Fibroblast of lung (primary cell): ENCODE measurements around the gene CEP70. TPM values are rescaled to one million over a fixed set of nuclear protein-coding genes. Genes with fewer than 3 reads are reported as not detected.
"Not testable (repeated sequence)": the region's sequence is repeated elsewhere in the genome, so short reads cannot be mapped to it uniquely, and the experiment has no call there.

ENCODE experiments used
- DNase-seq, 2 donors: peaks; one replicate each; pipeline versions ENCODE4 v3.0.0 to v3.0.0-alpha.2; 2010; ENCODE audit warnings: low read depth in 2 of 2
- H2AFZ ChIP-seq: 2 replicates; pipeline ENCODE4 v1.5.1; 2012; ENCODE audit warnings: low read length, control low read depth, inconsistent platforms
- H3K27ac ChIP-seq: 2 replicates; pipeline ENCODE4 v1.5.1; 2011; ENCODE audit warnings: low read length, control low read depth; ENCODE audit not compliant: insufficient read depth
- H3K27me3 ChIP-seq: 2 replicates; pipeline ENCODE4 v1.5.1; 2011; ENCODE audit warnings: mild to moderate bottlenecking, low read length; ENCODE audit not compliant: control insufficient read depth, insufficient read depth
- H3K36me3 ChIP-seq: 2 replicates; pipeline ENCODE4 v1.5.1; 2011; ENCODE audit warnings: low read length; ENCODE audit not compliant: control insufficient read depth, insufficient read depth
- H3K4me1 ChIP-seq: 2 replicates; pipeline ENCODE4 v1.5.1; 2011; ENCODE audit warnings: low read length; ENCODE audit not compliant: control insufficient read depth, insufficient read depth; ENCODE audit errors: extremely low read depth
- H3K4me2 ChIP-seq: 2 replicates; pipeline ENCODE4 v1.5.1; 2011; ENCODE audit warnings: low read length, control low read depth; ENCODE audit not compliant: insufficient read depth; ENCODE audit errors: extremely low read depth
- H3K4me3 ChIP-seq, 4 experiments: fragments of 200-600 bp in 1 of 4; sonication (generic) in 1 of 4; replicated peaks in 1 of 4; 2 replicates each; pipeline ENCODE4 v1.5.1; 2011 to 2016; ENCODE audit warnings: low read length in 4 of 4, low read depth in 3 of 4, mild to moderate bottlenecking in 3 of 4, control low read depth in 2 of 4, inconsistent platforms in 1 of 4, mixed read lengths in 1 of 4; ENCODE audit not compliant: insufficient read depth in 1 of 4; ENCODE audit errors: control extremely low read depth in 1 of 4
- H3K79me2 ChIP-seq: 2 replicates; pipeline ENCODE4 v1.5.1; 2012; ENCODE audit warnings: mild to moderate bottlenecking, low read length, inconsistent platforms; ENCODE audit not compliant: control insufficient read depth, insufficient read depth
- H3K9ac ChIP-seq: 2 replicates; pipeline ENCODE4 v1.5.1; 2011; ENCODE audit warnings: mild to moderate bottlenecking, low read length, control low read depth; ENCODE audit not compliant: insufficient read depth
- H3K9me3 ChIP-seq: 2 replicates; pipeline ENCODE4 v1.5.1; 2012; ENCODE audit warnings: low read depth, low read length; ENCODE audit not compliant: control insufficient read depth, insufficient read depth
- H4K20me1 ChIP-seq: 2 replicates; pipeline ENCODE4 v1.5.1; 2011; ENCODE audit warnings: low read length; ENCODE audit not compliant: control insufficient read depth, insufficient read depth; ENCODE audit errors: extremely low read depth
- EZH2 ChIP-seq: IDR thresholded peaks from 2 replicates; pipeline ENCODE4 v1.5.1; 2012; ENCODE audit warnings: low read length, control low read depth, mild to moderate bottlenecking; ENCODE audit errors: missing control alignments
- polyA plus RNA-seq, 2 donors: library from polyadenylated mRNA; depleted of rRNA in 1 of 2; stranded (reverse) in 1 of 2; unstranded in 1 of 2; fragments of >200 nt; gene quantifications; 2 replicates each; pipeline ENCODE4 v1.2.1, GENCODE V29; 2011 to 2012; ENCODE audit warnings: missing spikeins in 1 of 2
- total RNA-seq: library from RNA; depleted of rRNA; stranded (reverse); fragments of >200 nt; gene quantifications from 2 replicates; pipeline ENCODE4 v1.2.1, GENCODE V29; 2014
- TF ChIP-seq, protein P1 (sequence below), 2 donors: IDR thresholded peaks in 1 of 2; conservative IDR thresholded peaks in 1 of 2; 1 replicate in 1 of 2; 2 replicates in 1 of 2; pipeline ENCODE4 v1.5.1; 2011 to 2012; ENCODE audit warnings: low read length in 2 of 2, control low read depth in 1 of 2, inconsistent platforms in 1 of 2, low read depth in 1 of 2, mild to moderate bottlenecking in 1 of 2

The CEP70 gene
- total and polyA plus RNA-seq, 2 donors (not counting 1 experiment from before 2014, with no cell fraction given) = 11.0 to 47.9 TPM

DNA sequence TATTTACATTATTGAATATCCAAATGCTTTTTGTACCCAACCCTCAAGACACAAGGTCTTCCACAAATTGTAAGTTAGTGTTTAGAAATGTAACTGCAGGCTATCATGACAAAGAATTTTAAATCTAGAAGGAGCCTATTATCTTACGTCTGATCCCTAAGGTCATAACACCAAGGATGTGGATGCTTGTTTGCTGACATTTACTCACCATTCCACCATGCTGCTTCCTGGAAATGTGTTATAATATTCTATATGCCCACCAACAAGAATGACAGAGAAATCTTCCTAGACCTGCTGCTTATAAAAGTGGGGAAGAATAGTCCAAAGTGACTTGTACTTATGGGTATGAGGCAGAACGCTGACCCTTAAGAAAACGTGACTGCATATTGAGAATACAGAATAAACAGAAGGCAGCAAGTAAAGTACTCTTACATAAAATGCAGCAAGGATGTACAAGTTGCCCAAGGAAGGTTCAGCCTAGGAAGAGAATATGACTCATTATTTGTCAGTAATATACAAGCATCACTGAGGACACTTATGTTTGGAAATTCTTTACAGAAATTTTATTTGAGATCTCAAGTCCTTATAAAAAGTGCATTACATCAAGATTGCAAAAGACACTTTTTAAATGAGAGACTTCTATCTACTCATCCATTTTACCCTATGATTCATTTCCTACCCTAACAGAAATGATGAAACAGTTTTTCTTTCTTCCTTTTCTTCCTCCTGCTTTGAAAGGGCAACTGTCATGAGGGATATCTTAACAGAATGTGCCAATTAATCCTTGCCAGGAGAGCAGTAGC lies 100.1 kb downstream of the CEP70 start:
- peak overlapping the region; percentile 16 for H3K4me2 ChIP-seq
- H3K27ac ChIP-seq = no peak overlapping the region
- TF ChIP-seq, protein P1, sequence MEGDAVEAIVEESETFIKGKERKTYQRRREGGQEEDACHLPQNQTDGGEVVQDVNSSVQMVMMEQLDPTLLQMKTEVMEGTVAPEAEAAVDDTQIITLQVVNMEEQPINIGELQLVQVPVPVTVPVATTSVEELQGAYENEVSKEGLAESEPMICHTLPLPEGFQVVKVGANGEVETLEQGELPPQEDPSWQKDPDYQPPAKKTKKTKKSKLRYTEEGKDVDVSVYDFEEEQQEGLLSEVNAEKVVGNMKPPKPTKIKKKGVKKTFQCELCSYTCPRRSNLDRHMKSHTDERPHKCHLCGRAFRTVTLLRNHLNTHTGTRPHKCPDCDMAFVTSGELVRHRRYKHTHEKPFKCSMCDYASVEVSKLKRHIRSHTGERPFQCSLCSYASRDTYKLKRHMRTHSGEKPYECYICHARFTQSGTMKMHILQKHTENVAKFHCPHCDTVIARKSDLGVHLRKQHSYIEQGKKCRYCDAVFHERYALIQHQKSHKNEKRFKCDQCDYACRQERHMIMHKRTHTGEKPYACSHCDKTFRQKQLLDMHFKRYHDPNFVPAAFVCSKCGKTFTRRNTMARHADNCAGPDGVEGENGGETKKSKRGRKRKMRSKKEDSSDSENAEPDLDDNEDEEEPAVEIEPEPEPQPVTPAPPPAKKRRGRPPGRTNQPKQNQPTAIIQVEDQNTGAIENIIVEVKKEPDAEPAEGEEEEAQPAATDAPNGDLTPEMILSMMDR (conservative IDR thresholded peaks at IDR 0.05 in 1 of 2, IDR thresholded peaks at IDR 0.05 in 1 of 2; ENCODE audit: low read depth in 1 of 2, low read length in 2 of 2) = no peak
- no peak for TF ChIP-seq EZH2
- H2AFZ ChIP-seq = no peak overlapping the region
- H3K4me3 ChIP-seq = no peak overlapping the region
- H3K36me3 ChIP-seq = no peaks in the 10 kb centered on the region
- no peaks in the 10 kb centered on the region for H4K20me1 ChIP-seq
- H3K79me2 ChIP-seq = no peaks in the 10 kb centered on the region
- no peaks in the 10 kb centered on the region for H3K27me3 ChIP-seq
- peak; percentile 57 to 85 for DNase-seq
- H3K9me3 ChIP-seq = no peaks in the 10 kb centered on the region
- peaks cover 8% of the 10 kb centered on the region for H3K4me1 ChIP-seq
- H3K9ac ChIP-seq = no peak overlapping the region

DNA sequence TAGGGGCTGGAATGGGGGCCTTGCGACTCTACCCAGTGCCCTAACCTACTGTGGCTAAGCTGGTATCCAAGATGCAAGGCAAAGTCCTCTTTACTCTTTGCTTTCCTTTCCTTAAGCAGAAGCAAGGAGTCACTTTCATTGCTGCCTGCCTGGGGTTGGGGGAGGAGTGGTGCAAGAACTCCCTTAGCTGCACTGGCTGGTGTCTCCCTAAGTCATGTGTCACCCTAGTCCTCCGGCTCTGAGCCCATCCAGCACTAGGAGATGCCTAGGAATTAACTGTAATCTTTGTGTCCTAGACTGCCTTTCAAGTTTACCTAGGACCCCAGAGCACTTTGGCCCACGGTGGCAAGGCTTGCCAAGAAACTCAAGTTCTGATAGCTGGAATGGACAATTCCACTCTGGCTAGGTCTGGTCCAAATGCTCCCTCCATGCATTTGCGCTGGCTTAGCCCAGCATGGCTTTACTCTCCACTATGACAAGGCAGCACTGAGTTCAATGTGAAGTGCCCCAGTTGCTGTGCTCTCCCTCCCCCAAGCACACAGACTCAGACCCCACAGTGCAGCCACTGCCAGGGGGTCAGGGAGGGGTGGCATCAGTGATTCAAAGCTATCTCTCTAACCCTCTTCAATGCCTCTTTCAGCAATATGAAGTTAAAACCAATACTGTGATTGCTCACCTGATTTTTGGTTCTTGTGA lies 100.9 kb downstream of the CEP70 start:
- no peak overlapping the region for H3K9ac ChIP-seq
- DNase-seq = no peak
- H3K79me2 ChIP-seq = no peaks in the 10 kb centered on the region
- H4K20me1 ChIP-seq = no peaks in the 10 kb centered on the region
- H3K27ac ChIP-seq = no peak overlapping the region
- no peaks in the 10 kb centered on the region for H3K27me3 ChIP-seq
- no peak overlapping the region for H3K4me3 ChIP-seq
- H3K4me2 ChIP-seq = no peak overlapping the region
- H3K36me3 ChIP-seq = no peaks in the 10 kb centered on the region
- no peaks in the 10 kb centered on the region for H3K9me3 ChIP-seq
- TF ChIP-seq, protein P1 (conservative IDR thresholded peaks at IDR 0.05 in 1 of 2, IDR thresholded peaks at IDR 0.05 in 1 of 2; ENCODE audit: low read depth in 1 of 2, low read length in 2 of 2) = no peak
- TF ChIP-seq EZH2 = no peak
- no peak overlapping the region for H2AFZ ChIP-seq
- H3K4me1 ChIP-seq = peaks cover 8% of the 10 kb centered on the region

GRCh38 chr3:138491971-138492370 lies 102.1 kb downstream of the CEP70 start:
- Histone ChIP-seq H3K36me3 (no peaks in the 10 kb centered on the region), H3K27ac (no peak overlapping the region), H2AFZ (no peak overlapping the region), H3K79me2 (no peaks in the 10 kb centered on the region), H3K4me1 (peaks cover 8% of the 10 kb centered on the region), H3K9ac (no peak overlapping the region), H3K4me3 (no peak overlapping the region), H3K9me3 (no peaks in the 10 kb centered on the region), H4K20me1 (no peaks in the 10 kb centered on the region), H3K27me3 (no peaks in the 10 kb centered on the region), H3K4me2 (no peak overlapping the region)
- DNase-seq = no peak
- TF ChIP-seq, protein P1 (conservative IDR thresholded peaks at IDR 0.05 in 1 of 2, IDR thresholded peaks at IDR 0.05 in 1 of 2; ENCODE audit: low read depth in 1 of 2, low read length in 2 of 2) = no peak
- TF ChIP-seq EZH2 = no peak

DNA sequence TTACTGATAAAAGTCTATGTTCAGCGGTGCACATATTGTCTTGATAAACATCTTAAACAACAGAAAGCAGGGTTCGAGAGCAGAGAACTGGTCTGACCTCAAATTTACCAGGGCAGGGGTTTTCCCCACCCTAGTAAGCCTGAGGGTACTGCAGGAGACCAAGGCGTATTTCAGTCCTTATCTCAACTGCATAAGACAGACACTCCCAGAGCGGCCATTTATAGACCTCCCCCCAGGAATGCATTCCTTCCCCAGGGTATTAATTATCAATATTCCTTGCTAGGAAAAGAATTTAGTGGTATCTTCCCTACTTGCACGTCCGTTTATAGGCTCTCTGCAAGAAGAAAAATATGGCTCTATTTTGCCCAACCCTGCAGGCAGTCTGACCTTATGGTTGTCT lies 107.5 kb downstream of the CEP70 start:
- not testable (repeated sequence) for H3K4me3 ChIP-seq, H3K4me1 ChIP-seq, H3K79me2 ChIP-seq, H4K20me1 ChIP-seq, DNase-seq, H3K4me2 ChIP-seq, H3K9ac ChIP-seq, H3K27ac ChIP-seq, H2AFZ ChIP-seq, H3K36me3 ChIP-seq, H3K27me3 ChIP-seq, H3K9me3 ChIP-seq
